HL-60 (cell line): ENCODE measurements around the gene BCL3.

Source experiments
- CTCF ChIP-seq: IDR thresholded peaks from one replicate; pipeline ENCODE4 v1.5.1; 2011; ENCODE audit warnings: low read length, control low read depth, inconsistent platforms; ENCODE audit not compliant: insufficient read depth
- POLR2AphosphoS5 ChIP-seq: IDR thresholded peaks from 2 replicates; pipeline ENCODE4 v1.6.1; 2012; ENCODE audit warnings: low read depth
- REST ChIP-seq: IDR thresholded peaks from 2 replicates; pipeline ENCODE4 v1.6.1; 2012; ENCODE audit warnings: low read depth; ENCODE audit not compliant: insufficient replicate concordance
- SPI1 ChIP-seq: IDR thresholded peaks from 2 replicates; pipeline ENCODE4 v1.6.1; 2012; ENCODE audit warnings: low read depth, mild to moderate bottlenecking, borderline replicate concordance

- no peak for TF ChIP-seq POLR2AphosphoS5
- TF ChIP-seq CTCF = no peak
- no peak for TF ChIP-seq SPI1
- TF ChIP-seq REST = no peak
These were observed 51.3 kb downstream of the BCL3 start for GRCh38 chr19:44799627-44800346.
